Measurements from ENCODE around the gene SEMA3A.
"Not testable (repeated sequence)": the region's sequence is repeated elsewhere in the genome, so short reads cannot be mapped to it uniquely, and the experiment has no call there.

The SEMA3A gene

GRCh38 chr7:84108787-84109186 is 85.8 kb downstream of the SEMA3A start:
- no peak for DNase-seq (ENCODE audit: low read depth)

- DNase-seq (ENCODE audit: low read depth), result no peak
These were observed 86.5 kb downstream of the SEMA3A start for GRCh38 chr7:84108119-84108518.

GRCh38 chr7:84107259-84107658 is 87.3 kb downstream of the SEMA3A start:
- no peak for DNase-seq (ENCODE audit: low read depth)

GRCh38 chr7:84106291-84106690 is 88.3 kb downstream of the SEMA3A start:
- DNase-seq (ENCODE audit: low read depth), result no peak

GRCh38 chr7:84105586-84105985 is 89.0 kb downstream of the SEMA3A start:
- no peak for DNase-seq (ENCODE audit: low read depth)

GRCh38 chr7:84104826-84105225 is 89.8 kb downstream of the SEMA3A start:
- no peak for DNase-seq (ENCODE audit: low read depth)

GRCh38 chr7:84102213-84102612 is 92.4 kb downstream of the SEMA3A start:
- DNase-seq (ENCODE audit: low read depth), result no peak

- no peak for DNase-seq (ENCODE audit: low read depth)
These were observed 93.7 kb downstream of the SEMA3A start for GRCh38 chr7:84100866-84101265.

GRCh38 chr7:84095971-84096370 is 98.6 kb downstream of the SEMA3A start:
- no peak for DNase-seq (ENCODE audit: low read depth)

- no peak for DNase-seq (ENCODE audit: low read depth)
These were observed 102.4 kb downstream of the SEMA3A start for GRCh38 chr7:84092207-84092606.

- no peak for DNase-seq (ENCODE audit: low read depth)
These were observed 103.3 kb downstream of the SEMA3A start for GRCh38 chr7:84091318-84091717.

- no peak for DNase-seq (ENCODE audit: low read depth)
These were observed 105.8 kb downstream of the SEMA3A start for GRCh38 chr7:84088802-84089201.

- DNase-seq (ENCODE audit: low read depth), result no peak
These were observed 108.6 kb downstream of the SEMA3A start for GRCh38 chr7:84085998-84086397.

GRCh38 chr7:84085147-84085546 is 109.4 kb downstream of the SEMA3A start:
- DNase-seq (ENCODE audit: low read depth), result no peak

- no peak for DNase-seq (ENCODE audit: low read depth)
These were observed 110.7 kb downstream of the SEMA3A start for GRCh38 chr7:84083846-84084245.

- DNase-seq (ENCODE audit: low read depth), result no peak
These were observed 112.5 kb downstream of the SEMA3A start for GRCh38 chr7:84081973-84082522.

GRCh38 chr7:84077336-84077735 is 117.3 kb downstream of the SEMA3A start:
- no peak for DNase-seq (ENCODE audit: low read depth)

- DNase-seq (ENCODE audit: low read depth), result no peak
These were observed 118.4 kb downstream of the SEMA3A start for GRCh38 chr7:84076219-84076618.

- DNase-seq (ENCODE audit: low read depth), result no peak
These were observed 121.3 kb downstream of the SEMA3A start for GRCh38 chr7:84073186-84073875.

- DNase-seq (ENCODE audit: low read depth), result no peak
These were observed 123.8 kb downstream of the SEMA3A start for GRCh38 chr7:84070770-84071169.

GRCh38 chr7:84069999-84070500 is 124.5 kb downstream of the SEMA3A start:
- DNase-seq (ENCODE audit: low read depth), result no peak

- no peak for DNase-seq (ENCODE audit: low read depth)
These were observed 125.6 kb downstream of the SEMA3A start for GRCh38 chr7:84069033-84069432.

- DNase-seq (ENCODE audit: low read depth), result not testable (repeated sequence)
These were observed 132.1 kb downstream of the SEMA3A start for GRCh38 chr7:84062489-84062901.

- no peak for DNase-seq (ENCODE audit: low read depth)
These were observed 133.8 kb downstream of the SEMA3A start for GRCh38 chr7:84060760-84061261.
